Measurements from ENCODE around the gene SDHB. TPM values are rescaled to one million over a fixed set of nuclear protein-coding genes. Genes with fewer than 3 reads are reported as not detected.

SDHB gene
- total RNA-seq, 1 experiment from 2014 or later, result 336 TPM

DNA sequence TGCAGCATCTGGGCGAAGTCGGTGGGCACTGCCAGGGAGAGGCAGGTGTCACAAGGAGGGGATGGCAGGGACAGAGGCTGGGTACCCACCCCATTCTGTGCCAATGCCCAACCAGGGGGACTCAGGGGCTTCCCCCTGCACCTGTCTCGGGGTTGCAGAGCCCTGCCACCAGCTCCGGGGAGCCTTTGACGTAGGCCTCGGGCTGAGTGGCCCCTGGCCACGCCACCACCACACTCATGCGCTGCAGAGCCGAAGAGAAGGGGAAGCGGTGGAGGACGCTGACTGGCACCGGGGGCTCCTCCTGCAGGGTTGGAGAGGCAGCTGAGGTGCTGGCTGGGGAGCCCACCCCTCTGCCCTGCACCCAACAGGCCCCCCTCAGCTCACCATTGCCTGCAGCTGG is 61.7 kb downstream of the SDHB start:
- no peak overlapping the region for H2AFZ ChIP-seq (ENCODE audit: low read length)
- H3K9me3 ChIP-seq (ENCODE audit: low read length), result no peaks in the 10 kb centered on the region
- DNase-seq (no peak), ATAC-seq (no peak)
- H4K20me1 ChIP-seq (ENCODE audit: low read length), result no peaks in the 10 kb centered on the region
- CTCF ChIA-PET, result no interaction called here
- no peak overlapping the region for H3K4me2 ChIP-seq (ENCODE audit: low read length)
- no TSS peak for BruUV-seq (replicated peaks)
- H3F3A ChIP-seq (ENCODE audit: low read length, unreplicated experiment), result no peaks in the 10 kb centered on the region
- no peaks in the 10 kb centered on the region for H3K9me2 ChIP-seq (replicated peaks; ENCODE audit: low read length)
- no peak overlapping the region for H3K4me3 ChIP-seq (ENCODE audit: low read length)
- intact Hi-C loops (cut with micrococcal nuclease), result no loop called here
- no peaks in the 10 kb centered on the region for H3K36me3 ChIP-seq (ENCODE audit: low read depth, low read length)
- no peaks in the 10 kb centered on the region for H3K27me3 ChIP-seq (ENCODE audit: low read length)
- H3K79me2 ChIP-seq (ENCODE audit: low read length), result no peaks in the 10 kb centered on the region
- TF ChIP-seq EZH2phosphoT487 (IDR thresholded peaks at IDR 0.05; ENCODE audit: borderline replicate concordance, low read length) (no peak), EZH2 (IDR thresholded peaks at IDR 0.05; ENCODE audit: low read length, unreplicated experiment) (no peak)
- TF ChIP-seq, protein P1, sequence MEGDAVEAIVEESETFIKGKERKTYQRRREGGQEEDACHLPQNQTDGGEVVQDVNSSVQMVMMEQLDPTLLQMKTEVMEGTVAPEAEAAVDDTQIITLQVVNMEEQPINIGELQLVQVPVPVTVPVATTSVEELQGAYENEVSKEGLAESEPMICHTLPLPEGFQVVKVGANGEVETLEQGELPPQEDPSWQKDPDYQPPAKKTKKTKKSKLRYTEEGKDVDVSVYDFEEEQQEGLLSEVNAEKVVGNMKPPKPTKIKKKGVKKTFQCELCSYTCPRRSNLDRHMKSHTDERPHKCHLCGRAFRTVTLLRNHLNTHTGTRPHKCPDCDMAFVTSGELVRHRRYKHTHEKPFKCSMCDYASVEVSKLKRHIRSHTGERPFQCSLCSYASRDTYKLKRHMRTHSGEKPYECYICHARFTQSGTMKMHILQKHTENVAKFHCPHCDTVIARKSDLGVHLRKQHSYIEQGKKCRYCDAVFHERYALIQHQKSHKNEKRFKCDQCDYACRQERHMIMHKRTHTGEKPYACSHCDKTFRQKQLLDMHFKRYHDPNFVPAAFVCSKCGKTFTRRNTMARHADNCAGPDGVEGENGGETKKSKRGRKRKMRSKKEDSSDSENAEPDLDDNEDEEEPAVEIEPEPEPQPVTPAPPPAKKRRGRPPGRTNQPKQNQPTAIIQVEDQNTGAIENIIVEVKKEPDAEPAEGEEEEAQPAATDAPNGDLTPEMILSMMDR (conservative IDR thresholded peaks at IDR 0.05; ENCODE audit: low read depth, low read length), result no peak
- no peak overlapping the region for H3K9ac ChIP-seq (ENCODE audit: low read length)
- no peaks in the 10 kb centered on the region for H3K4me1 ChIP-seq (ENCODE audit: insufficient read depth, low read length)
- POLR2A ChIA-PET (ENCODE audit: unreplicated experiment), result no interaction called here
- H3K27ac ChIP-seq (ENCODE audit: low read length), result no peak overlapping the region

DNA sequence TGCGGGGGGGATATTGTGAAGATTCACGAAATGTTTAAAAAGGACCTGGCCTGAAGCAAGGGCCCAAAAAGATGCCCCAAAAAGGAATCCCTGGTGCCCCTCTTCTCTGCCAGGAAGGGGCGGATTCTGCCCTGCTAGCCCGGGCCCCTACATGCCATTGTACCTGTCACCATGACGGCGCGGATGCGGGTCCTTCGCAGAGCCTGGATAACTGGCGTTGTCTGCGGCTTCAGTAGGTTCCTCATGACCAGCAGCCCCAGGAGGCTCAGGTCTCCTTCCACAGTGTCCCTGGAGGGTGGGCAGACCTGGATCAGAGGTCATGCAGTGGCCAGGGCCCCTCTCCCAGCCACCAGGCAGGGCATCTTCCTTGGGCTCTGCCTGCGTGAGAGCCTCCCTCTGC is 62.3 kb downstream of the SDHB start:
- no peak for ATAC-seq
- no peak overlapping the region for H3K27ac ChIP-seq (ENCODE audit: low read length)
- no peaks in the 10 kb centered on the region for H3K36me3 ChIP-seq (ENCODE audit: low read depth, low read length)
- no peaks in the 10 kb centered on the region for H3K27me3 ChIP-seq (ENCODE audit: low read length)
- H3F3A ChIP-seq (ENCODE audit: low read length, unreplicated experiment), result no peaks in the 10 kb centered on the region
- DNase-seq, result no peak
- no peak overlapping the region for H3K4me3 ChIP-seq (ENCODE audit: low read length)
- TF ChIP-seq EZH2phosphoT487 (IDR thresholded peaks at IDR 0.05; ENCODE audit: borderline replicate concordance, low read length) (no peak), EZH2 (IDR thresholded peaks at IDR 0.05; ENCODE audit: low read length, unreplicated experiment) (no peak)
- H3K79me2 ChIP-seq (ENCODE audit: low read length), result no peaks in the 10 kb centered on the region
- no peak overlapping the region for H3K9ac ChIP-seq (ENCODE audit: low read length)
- ChIA-PET CTCF (no interaction called here), POLR2A (ENCODE audit: unreplicated experiment) (no interaction called here)
- H3K4me1 ChIP-seq (ENCODE audit: insufficient read depth, low read length), result no peaks in the 10 kb centered on the region
- intact Hi-C loops (cut with micrococcal nuclease), result no loop called here
- H3K9me3 ChIP-seq (ENCODE audit: low read length), result no peaks in the 10 kb centered on the region
- no peaks in the 10 kb centered on the region for H4K20me1 ChIP-seq (ENCODE audit: low read length)
- H2AFZ ChIP-seq (ENCODE audit: low read length), result no peak overlapping the region
- H3K4me2 ChIP-seq (ENCODE audit: low read length), result no peak overlapping the region
- no TSS peak for BruUV-seq (replicated peaks)
- no peaks in the 10 kb centered on the region for H3K9me2 ChIP-seq (replicated peaks; ENCODE audit: low read length)

DNA sequence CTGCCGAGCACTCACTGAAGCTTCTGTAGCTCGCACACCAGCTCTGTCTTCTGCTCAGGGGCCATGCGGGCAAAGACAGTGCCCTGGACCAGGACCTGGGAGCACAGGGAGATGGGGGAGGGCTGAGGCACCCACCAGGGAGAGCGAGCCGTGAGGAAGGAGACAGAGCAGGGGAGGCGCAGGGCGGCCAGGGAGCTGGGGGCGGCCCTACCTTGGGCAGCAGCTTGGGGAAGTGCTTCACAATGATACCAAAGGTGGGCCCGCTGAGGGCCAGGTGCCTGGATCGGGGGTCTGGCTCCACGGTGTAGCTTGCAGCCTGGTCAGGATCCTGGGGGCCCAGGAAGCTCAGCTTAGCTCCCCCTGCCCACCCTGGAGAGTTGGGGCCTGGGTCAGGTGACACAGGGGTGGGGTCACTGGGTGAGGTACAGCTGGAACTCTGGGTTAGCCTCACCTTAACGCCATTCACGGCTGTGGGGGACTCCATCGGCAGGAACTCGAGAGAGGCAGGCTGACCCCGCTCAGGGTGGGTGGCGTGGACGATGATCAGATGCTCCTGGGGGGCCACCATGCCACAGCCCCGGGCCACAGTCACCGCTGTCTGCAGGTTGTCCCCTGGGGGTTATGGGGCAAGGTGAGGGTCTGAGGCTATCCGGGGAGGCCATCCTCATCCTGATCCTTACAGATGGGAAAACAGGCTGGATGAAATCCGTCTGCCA is 64.0 kb downstream of the SDHB start:
- no peak overlapping the region for H3K4me2 ChIP-seq (ENCODE audit: low read length)
- ATAC-seq (no peak), DNase-seq (no peak)
- H3K27ac ChIP-seq (ENCODE audit: low read length), result no peak overlapping the region
- TF ChIP-seq EZH2phosphoT487 (IDR thresholded peaks at IDR 0.05; ENCODE audit: borderline replicate concordance, low read length) (no peak), EZH2 (IDR thresholded peaks at IDR 0.05; ENCODE audit: low read length, unreplicated experiment) (no peak)
- TF ChIP-seq, protein P1 (conservative IDR thresholded peaks at IDR 0.05; ENCODE audit: low read depth, low read length), result no peak
- no peak overlapping the region for H3K9ac ChIP-seq (ENCODE audit: low read length)
- H3K9me2 ChIP-seq (replicated peaks; ENCODE audit: low read length), result no peaks in the 10 kb centered on the region
- no peaks in the 10 kb centered on the region for H3F3A ChIP-seq (ENCODE audit: low read length, unreplicated experiment)
- BruUV-seq (replicated peaks), result no TSS peak
- H3K36me3 ChIP-seq (ENCODE audit: low read depth, low read length), result no peaks in the 10 kb centered on the region
- no peaks in the 10 kb centered on the region for H3K27me3 ChIP-seq (ENCODE audit: low read length)
- peaks cover 4% of the 10 kb centered on the region for H3K4me1 ChIP-seq (ENCODE audit: insufficient read depth, low read length)
- no peak overlapping the region for H3K4me3 ChIP-seq (ENCODE audit: low read length)
- no peaks in the 10 kb centered on the region for H4K20me1 ChIP-seq (ENCODE audit: low read length)
- H2AFZ ChIP-seq (ENCODE audit: low read length), result no peak overlapping the region
- POLR2A ChIA-PET (ENCODE audit: unreplicated experiment), result no interaction called here
- no peaks in the 10 kb centered on the region for H3K79me2 ChIP-seq (ENCODE audit: low read length)
- CTCF ChIA-PET, result no interaction called here
- intact Hi-C loops (cut with micrococcal nuclease), result no loop called here
- no peaks in the 10 kb centered on the region for H3K9me3 ChIP-seq (ENCODE audit: low read length)
